DOHH2 (cell line): ENCODE measurements around the gene MAGEA11.

ENCODE experiments used
- H3F3A ChIP-seq: fragments of 200-600 bp; sonication (generic), shearing (Covaris generic); 2 replicates; pipeline ENCODE4 v1.6.0; 2016; ENCODE audit warnings: antibody characterized with exemption, mild to moderate bottlenecking; ENCODE audit not compliant: control insufficient read depth, insufficient read depth
- H3K27ac ChIP-seq: fragments of 200-600 bp; sonication (generic); 2 replicates; pipeline ENCODE4 v1.5.1; 2014; ENCODE audit warnings: low read depth, mild to moderate bottlenecking, low read length, moderate library complexity
- H3K27me3 ChIP-seq: fragments of 200-600 bp; sonication (generic); 2 replicates; pipeline ENCODE4 v1.6.1; 2014; ENCODE audit warnings: mild to moderate bottlenecking, low read length, mixed read lengths; ENCODE audit not compliant: control insufficient read depth
- H3K36me3 ChIP-seq: fragments of 200-600 bp; sonication (generic); 2 replicates; pipeline ENCODE4 v1.6.1; 2014; ENCODE audit warnings: mild to moderate bottlenecking, low read length, moderate library complexity, mixed read lengths; ENCODE audit not compliant: control insufficient read depth
- H3K4me1 ChIP-seq: fragments of 200-600 bp; sonication (generic); 2 replicates; pipeline ENCODE4 v1.6.1; 2014; ENCODE audit warnings: mild to moderate bottlenecking, low read length, mixed read lengths; ENCODE audit not compliant: control insufficient read depth
- H3K4me2 ChIP-seq: fragments of 200-600 bp; sonication (generic); 2 replicates; pipeline ENCODE4 v1.6.0; 2014; ENCODE audit warnings: mild to moderate bottlenecking, low read length, moderate library complexity
- H3K4me3 ChIP-seq: fragments of 200-600 bp; sonication (generic); 2 replicates; pipeline ENCODE4 v1.5.1; 2014; ENCODE audit warnings: mild to moderate bottlenecking, low read length, mixed read lengths
- H3K79me2 ChIP-seq: fragments of 200-600 bp; sonication (generic); 2 replicates; pipeline ENCODE4 v1.6.1; 2014; ENCODE audit warnings: mild to moderate bottlenecking, low read length, mixed read lengths; ENCODE audit not compliant: control insufficient read depth
- H3K9me2 ChIP-seq: fragments of 200-600 bp; sonication (generic); replicated peaks from 2 replicates; pipeline ENCODE4 v1.6.1; 2014; ENCODE audit warnings: mild to moderate bottlenecking, low read length, mixed read lengths; ENCODE audit not compliant: control insufficient read depth
- H3K9me3 ChIP-seq: fragments of 200-600 bp; sonication (generic); 2 replicates; pipeline ENCODE4 v1.6.1; 2014; ENCODE audit warnings: antibody characterized with exemption, low read length, mixed read lengths; ENCODE audit not compliant: control insufficient read depth, insufficient read depth
- H4K20me1 ChIP-seq: fragments of 200-600 bp; sonication (generic); 2 replicates; pipeline ENCODE4 v1.6.0; 2014; ENCODE audit warnings: low read depth, mild to moderate bottlenecking, antibody characterized with exemption, low read length, moderate library complexity; ENCODE audit not compliant: control insufficient read depth, insufficient read depth
- CTCF ChIP-seq: fragments of 200-600 bp; sonication (generic); IDR thresholded peaks from one replicate; pipeline ENCODE4 v1.5.1; 2014; ENCODE audit warnings: antibody characterized with exemption, mild to moderate bottlenecking, low read depth, low read length; ENCODE audit not compliant: poor library complexity, severe bottlenecking
- EZH2phosphoT487 ChIP-seq: fragments of 200-600 bp; sonication (generic); IDR thresholded peaks from 2 replicates; pipeline ENCODE4 v1.6.1; 2017; ENCODE audit warnings: borderline replicate concordance, mild to moderate bottlenecking, antibody characterized with exemption, low read length, moderate library complexity, mixed read lengths

The MAGEA11 gene

GRCh38 chrX:149715468-149715867, 3.6 kb downstream of the MAGEA11 start:
- Histone ChIP-seq H3K79me2 (no peaks in the 10 kb centered on the region), H4K20me1 (no peaks in the 10 kb centered on the region), H3K36me3 (no peaks in the 10 kb centered on the region), H3K4me2 (no peak overlapping the region), H3K4me1 (no peaks in the 10 kb centered on the region), H3K27me3 (no peaks in the 10 kb centered on the region), H3K9me2 (no peaks in the 10 kb centered on the region), H3K9me3 (no peaks in the 10 kb centered on the region), H3K27ac (no peak overlapping the region), H3F3A (no peaks in the 10 kb centered on the region), H3K4me3 (no peak overlapping the region)
- TF ChIP-seq EZH2phosphoT487, result no peak
- TF ChIP-seq CTCF, result no peak

GRCh38 chrX:149716632-149717031, 4.8 kb downstream of the MAGEA11 start:
- no peaks in the 10 kb centered on the region for H3K79me2 ChIP-seq
- no peak overlapping the region for H3K27ac ChIP-seq
- H3K4me3 ChIP-seq, result no peak overlapping the region
- H3F3A ChIP-seq, result no peaks in the 10 kb centered on the region
- TF ChIP-seq CTCF (no peak), EZH2phosphoT487 (no peak)
- H3K36me3 ChIP-seq, result no peaks in the 10 kb centered on the region
- no peaks in the 10 kb centered on the region for H3K4me1 ChIP-seq
- H3K4me2 ChIP-seq, result no peak overlapping the region
- H3K9me2 ChIP-seq, result no peaks in the 10 kb centered on the region
- H3K9me3 ChIP-seq, result no peaks in the 10 kb centered on the region
- no peaks in the 10 kb centered on the region for H3K27me3 ChIP-seq
- no peaks in the 10 kb centered on the region for H4K20me1 ChIP-seq

GRCh38 chrX:149717803-149718202, 5.9 kb downstream of the MAGEA11 start:
- no peak overlapping the region for H3K4me3 ChIP-seq
- no peak overlapping the region for H3K27ac ChIP-seq
- TF ChIP-seq EZH2phosphoT487, result no peak
- no peak for TF ChIP-seq CTCF
- H3K4me1 ChIP-seq, result no peaks in the 10 kb centered on the region
- no peaks in the 10 kb centered on the region for H3K36me3 ChIP-seq
- H3K79me2 ChIP-seq, result no peaks in the 10 kb centered on the region
- H3K4me2 ChIP-seq, result no peak overlapping the region
- no peaks in the 10 kb centered on the region for H3K9me2 ChIP-seq
- no peaks in the 10 kb centered on the region for H3K27me3 ChIP-seq
- H3K9me3 ChIP-seq, result no peaks in the 10 kb centered on the region
- H3F3A ChIP-seq, result no peaks in the 10 kb centered on the region
- no peaks in the 10 kb centered on the region for H4K20me1 ChIP-seq

GRCh38 chrX:149718757-149719156, 6.9 kb downstream of the MAGEA11 start:
- H4K20me1 ChIP-seq, result no peaks in the 10 kb centered on the region
- no peak overlapping the region for H3K27ac ChIP-seq
- no peak overlapping the region for H3K4me3 ChIP-seq
- H3K36me3 ChIP-seq, result no peaks in the 10 kb centered on the region
- no peak for TF ChIP-seq CTCF
- no peak for TF ChIP-seq EZH2phosphoT487
- no peaks in the 10 kb centered on the region for H3F3A ChIP-seq
- no peaks in the 10 kb centered on the region for H3K4me1 ChIP-seq
- H3K4me2 ChIP-seq, result no peak overlapping the region
- H3K79me2 ChIP-seq, result no peaks in the 10 kb centered on the region
- H3K9me3 ChIP-seq, result no peaks in the 10 kb centered on the region
- no peaks in the 10 kb centered on the region for H3K9me2 ChIP-seq
- H3K27me3 ChIP-seq, result no peaks in the 10 kb centered on the region
